Astrocyte of the spinal cord (primary cell): ENCODE measurements around the gene WFDC1.

Experiments used
- DNase-seq: peaks from one replicate; pipeline ENCODE4 v3.0.0; 2011; ENCODE audit warnings: low read depth, low spot score
- H3K4me3 ChIP-seq: 2 replicates; pipeline ENCODE4 v1.5.1; 2011; ENCODE audit warnings: low read depth, mild to moderate bottlenecking, low read length, moderate library complexity
- CTCF ChIP-seq: IDR thresholded peaks from 2 replicates; pipeline ENCODE4 v1.5.1; 2012; ENCODE audit warnings: low read depth, mild to moderate bottlenecking, low read length, inconsistent platforms
- in situ Hi-C: cut with HindIII; loops from 2 replicates; pipeline ENCODE4 v1.10.0; 2017; ENCODE audit warnings: low sequenced_read_pairs

WFDC1 gene

DNA sequence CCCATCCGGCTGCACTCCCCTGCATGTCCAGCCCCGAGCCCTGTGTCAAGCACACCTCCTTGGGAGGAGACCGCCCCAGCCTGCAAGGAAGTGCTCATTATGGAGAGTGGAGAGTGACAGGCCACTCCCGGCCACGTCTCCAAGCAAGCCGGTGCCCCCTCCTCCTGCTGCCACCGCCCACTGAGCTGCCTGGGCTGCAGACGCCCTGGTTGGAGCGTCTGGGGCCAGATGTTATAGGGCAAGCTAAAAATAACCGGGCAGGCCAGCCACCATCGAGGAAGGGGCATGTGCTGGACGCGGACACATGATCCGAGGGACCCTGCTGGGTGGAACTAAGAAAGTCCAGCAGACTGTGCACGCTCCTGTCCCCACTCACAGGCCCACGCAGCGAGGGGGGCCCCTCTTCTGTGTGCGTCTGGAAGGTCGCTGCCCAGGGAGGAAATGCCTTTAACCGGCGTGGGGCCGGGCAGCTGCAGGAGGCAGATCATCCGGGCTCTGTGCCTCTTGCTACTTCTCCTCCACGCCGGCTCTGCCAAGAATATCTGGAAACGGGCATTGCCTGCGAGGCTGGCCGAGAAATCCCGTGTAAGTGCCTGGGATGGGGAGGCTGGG, at the start of gene WFDC1:
Gene WFDC1 (plus strand): TSS at position 348 of the 612 bp plus-strand sequence. CDS start 94 bp downstream, at position 442.
- in situ Hi-C loops, result no loop called here
- H3K4me3 ChIP-seq, result no peak within 1 kb of the TSS
- no peak for DNase-seq

GRCh38 chr16:84245956-84246678, 48.6 kb upstream of the WFDC1 start:
- no peak overlapping the region for H3K4me3 ChIP-seq
- in situ Hi-C loops, result no loop called here
- no peak for DNase-seq
- TF ChIP-seq CTCF, result no peak

More for the DNA sequence above, at the start of gene WFDC1:
- TF ChIP-seq CTCF, result no peak

DNA sequence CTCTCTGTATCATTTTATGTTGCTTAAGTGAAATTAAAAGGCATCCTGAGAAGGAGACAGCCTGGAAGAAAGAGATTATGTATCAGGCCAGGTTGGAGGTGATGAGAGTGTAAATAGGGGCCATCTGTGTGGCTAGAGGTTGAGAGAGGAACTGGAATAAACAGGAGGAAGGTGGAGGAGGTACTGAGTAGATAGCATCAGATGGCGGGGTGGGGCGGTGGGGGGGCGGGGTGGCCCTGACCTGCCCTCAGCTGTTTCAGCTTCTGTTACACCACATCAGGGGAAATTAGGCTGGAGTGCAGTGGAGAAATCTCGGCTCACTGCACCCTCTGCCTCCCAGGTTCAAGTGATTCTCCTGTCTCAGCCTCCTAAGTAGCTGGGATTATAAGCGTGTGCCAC, 48.0 kb upstream of the WFDC1 start:
- TF ChIP-seq CTCF, result no peak
- in situ Hi-C loops, result no loop called here
- no peak for DNase-seq
- no peak overlapping the region for H3K4me3 ChIP-seq

GRCh38 chr16:84247331-84247730, 47.3 kb upstream of the WFDC1 start:
- in situ Hi-C loops, result no loop called here
- no peak overlapping the region for H3K4me3 ChIP-seq
- no peak for TF ChIP-seq CTCF
- no peak for DNase-seq

DNA sequence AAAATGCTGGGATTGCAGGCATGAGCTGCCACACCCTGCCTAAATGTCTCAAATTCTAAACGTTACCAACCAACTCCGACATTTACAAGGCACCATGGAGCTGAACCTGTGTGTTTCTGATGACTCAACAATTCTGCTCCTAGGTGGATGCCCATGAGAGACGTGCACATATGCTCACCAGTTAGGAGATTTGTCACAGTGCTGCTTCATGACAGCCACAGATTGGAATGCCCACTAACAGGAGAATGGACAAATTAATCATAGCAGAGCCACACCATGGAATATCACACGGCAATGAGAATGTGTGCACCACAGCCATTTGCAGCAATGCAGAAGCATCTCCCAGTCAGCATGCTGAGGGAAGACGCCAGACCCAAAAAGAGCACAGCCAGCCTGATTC, 46.8 kb upstream of the WFDC1 start:
- no peak for TF ChIP-seq CTCF
- H3K4me3 ChIP-seq, result no peak overlapping the region
- no peak for DNase-seq
- in situ Hi-C loops, result no loop called here

- no peak for DNase-seq
- no peak for TF ChIP-seq CTCF
- in situ Hi-C loops, result no loop called here
- H3K4me3 ChIP-seq, result no peak overlapping the region
Measured at GRCh38 chr16:84252184-84252583, 42.5 kb upstream of the WFDC1 start.
